ENCODE measurements around the gene THAP3.
"Not testable (repeated sequence)": the region's sequence is repeated elsewhere in the genome, so short reads cannot be mapped to it uniquely, and the experiment has no call there.

The THAP3 gene

DNA sequence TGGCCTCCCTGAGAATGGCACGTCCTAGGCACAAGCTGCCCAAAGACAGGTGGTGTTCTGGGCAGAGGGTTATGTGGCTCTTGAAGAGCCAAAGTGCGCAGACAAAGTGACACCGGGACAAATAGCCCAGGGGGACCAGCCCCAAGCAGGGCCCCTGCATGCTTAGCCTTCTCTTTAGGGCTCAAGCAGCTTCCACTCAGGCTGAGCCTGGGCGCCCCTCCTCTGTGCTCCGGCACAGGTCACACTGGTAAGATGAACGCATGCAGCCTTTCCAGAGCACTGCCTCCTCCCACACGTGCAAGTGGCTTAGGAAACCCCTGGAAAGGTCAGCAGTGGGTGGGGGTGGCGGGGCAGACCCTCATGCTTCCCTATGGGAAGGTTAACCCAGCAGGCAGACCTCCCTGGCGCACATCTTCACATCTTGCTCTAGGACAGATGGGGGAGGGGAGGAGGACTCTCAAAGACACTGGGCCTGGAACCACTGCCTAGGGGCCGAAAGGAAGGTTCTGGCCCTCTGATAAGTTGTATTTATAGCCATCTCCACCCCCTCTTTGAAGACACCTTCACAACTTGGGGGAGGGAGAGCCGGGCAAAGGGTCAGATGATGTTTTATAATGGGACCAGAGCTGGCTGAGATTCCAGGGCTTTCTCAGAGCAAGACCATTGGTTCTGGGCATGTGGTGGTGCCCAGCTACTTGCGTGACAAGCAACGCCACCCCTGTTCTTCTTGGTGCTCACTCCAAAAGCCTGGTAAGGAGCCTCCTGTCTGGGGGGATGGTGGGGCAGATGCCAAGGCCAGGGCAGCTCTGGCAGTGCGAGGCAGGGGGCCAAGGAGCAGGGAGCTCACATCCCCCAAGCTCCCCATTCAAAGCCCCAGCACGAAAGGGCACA, 27.5 kb upstream of the THAP3 start:
- TF ChIP-seq, protein P1, sequence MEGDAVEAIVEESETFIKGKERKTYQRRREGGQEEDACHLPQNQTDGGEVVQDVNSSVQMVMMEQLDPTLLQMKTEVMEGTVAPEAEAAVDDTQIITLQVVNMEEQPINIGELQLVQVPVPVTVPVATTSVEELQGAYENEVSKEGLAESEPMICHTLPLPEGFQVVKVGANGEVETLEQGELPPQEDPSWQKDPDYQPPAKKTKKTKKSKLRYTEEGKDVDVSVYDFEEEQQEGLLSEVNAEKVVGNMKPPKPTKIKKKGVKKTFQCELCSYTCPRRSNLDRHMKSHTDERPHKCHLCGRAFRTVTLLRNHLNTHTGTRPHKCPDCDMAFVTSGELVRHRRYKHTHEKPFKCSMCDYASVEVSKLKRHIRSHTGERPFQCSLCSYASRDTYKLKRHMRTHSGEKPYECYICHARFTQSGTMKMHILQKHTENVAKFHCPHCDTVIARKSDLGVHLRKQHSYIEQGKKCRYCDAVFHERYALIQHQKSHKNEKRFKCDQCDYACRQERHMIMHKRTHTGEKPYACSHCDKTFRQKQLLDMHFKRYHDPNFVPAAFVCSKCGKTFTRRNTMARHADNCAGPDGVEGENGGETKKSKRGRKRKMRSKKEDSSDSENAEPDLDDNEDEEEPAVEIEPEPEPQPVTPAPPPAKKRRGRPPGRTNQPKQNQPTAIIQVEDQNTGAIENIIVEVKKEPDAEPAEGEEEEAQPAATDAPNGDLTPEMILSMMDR (IDR thresholded peaks at IDR 0.05; ENCODE audit: insufficient read depth, low read depth, low read length, missing control alignments): no peak
- H3K4me3 ChIP-seq (ENCODE audit: low read length): no peak overlapping the region
- DNase-seq (ENCODE audit: low read depth): no peak

DNA sequence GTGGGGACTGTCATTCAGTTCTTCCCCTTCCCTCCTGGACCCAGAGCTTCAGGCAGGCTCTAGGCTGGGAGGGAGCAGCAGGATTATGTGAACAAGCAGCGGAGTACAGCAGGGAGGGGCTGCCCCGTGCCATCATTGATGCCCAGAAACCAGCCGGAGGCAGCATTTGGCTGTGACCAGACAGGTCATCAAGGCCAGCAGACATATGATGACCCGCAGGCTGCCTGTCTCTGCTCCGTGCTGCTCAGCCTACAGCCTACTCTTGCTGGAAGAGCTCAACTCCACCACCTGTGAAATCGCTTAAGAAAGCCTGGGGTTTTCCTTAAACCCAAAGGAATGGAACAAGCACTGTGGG, 26.9 kb upstream of the THAP3 start:
- DNase-seq (ENCODE audit: low read depth): no peak
- TF ChIP-seq, protein P1 (IDR thresholded peaks at IDR 0.05; ENCODE audit: insufficient read depth, low read depth, low read length, missing control alignments): no peak
- H3K4me3 ChIP-seq (ENCODE audit: low read length): no peak overlapping the region

DNA sequence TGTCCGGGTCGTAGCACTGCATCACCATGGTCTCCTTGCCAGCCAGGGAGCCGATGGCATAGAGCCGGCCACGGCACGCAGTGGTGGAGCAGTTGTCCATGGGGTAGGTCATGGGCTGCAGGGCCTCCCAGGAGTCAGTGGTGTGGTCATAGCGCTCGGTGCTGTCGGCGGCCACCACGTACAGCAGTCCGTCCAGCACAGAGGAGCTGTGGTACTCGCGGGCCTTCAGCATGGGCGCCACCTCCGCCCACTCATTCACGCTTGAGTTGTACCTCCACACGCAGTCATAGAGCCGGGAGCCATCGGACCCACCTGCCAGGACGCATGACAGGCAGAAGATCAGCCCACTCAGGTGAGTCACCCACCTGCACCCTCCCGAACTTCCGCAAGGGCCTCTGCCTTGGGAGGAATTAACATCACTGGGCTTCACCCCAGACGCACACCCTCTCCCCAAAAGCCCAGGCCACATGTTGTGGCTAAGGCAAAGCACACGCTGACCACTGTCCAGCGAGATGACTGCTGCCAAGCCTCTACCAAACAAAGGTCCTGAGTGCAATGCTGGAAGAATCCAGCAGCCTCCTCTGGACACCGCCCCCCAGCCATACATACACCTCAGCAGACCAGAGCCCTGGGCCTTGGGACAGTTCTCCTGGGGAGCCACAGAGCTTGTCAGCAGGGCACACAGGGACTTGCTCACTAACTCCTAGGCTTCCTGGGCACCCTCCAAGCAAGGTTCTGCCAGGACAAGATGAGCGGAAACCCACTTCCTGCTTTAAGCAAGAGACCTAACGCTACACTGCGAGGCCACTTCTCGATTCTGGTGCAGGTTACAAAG, 25.3 kb upstream of the THAP3 start:
- TF ChIP-seq, protein P1 (IDR thresholded peaks at IDR 0.05; ENCODE audit: insufficient read depth, low read depth, low read length, missing control alignments): no peak
- peak; percentile 91 for DNase-seq (ENCODE audit: low read depth)
- peak overlapping the region; percentile 95 for H3K4me3 ChIP-seq (ENCODE audit: low read length)

DNA sequence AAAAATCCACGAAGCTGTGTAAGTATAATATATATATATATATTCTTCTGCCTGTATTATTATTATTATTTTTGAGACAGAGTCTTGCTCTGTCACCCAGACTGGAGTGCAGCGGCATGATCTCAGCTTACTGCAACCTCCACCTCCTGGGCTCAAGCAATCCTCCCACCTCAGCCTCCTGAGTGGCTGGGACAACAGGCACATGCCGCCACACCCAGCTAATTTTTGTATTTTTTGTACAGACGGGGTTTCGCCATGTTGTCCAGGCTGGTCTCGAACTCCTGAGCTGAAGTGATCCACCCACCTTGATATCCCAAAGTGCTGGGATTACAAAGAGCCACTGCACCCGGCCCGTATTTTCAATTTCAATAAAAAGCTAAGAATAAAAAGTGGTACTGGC, 24.7 kb upstream of the THAP3 start:
- H3K4me3 ChIP-seq (ENCODE audit: low read length): peak overlapping the region; percentile 95
- DNase-seq (ENCODE audit: low read depth): not testable (repeated sequence)

DNA sequence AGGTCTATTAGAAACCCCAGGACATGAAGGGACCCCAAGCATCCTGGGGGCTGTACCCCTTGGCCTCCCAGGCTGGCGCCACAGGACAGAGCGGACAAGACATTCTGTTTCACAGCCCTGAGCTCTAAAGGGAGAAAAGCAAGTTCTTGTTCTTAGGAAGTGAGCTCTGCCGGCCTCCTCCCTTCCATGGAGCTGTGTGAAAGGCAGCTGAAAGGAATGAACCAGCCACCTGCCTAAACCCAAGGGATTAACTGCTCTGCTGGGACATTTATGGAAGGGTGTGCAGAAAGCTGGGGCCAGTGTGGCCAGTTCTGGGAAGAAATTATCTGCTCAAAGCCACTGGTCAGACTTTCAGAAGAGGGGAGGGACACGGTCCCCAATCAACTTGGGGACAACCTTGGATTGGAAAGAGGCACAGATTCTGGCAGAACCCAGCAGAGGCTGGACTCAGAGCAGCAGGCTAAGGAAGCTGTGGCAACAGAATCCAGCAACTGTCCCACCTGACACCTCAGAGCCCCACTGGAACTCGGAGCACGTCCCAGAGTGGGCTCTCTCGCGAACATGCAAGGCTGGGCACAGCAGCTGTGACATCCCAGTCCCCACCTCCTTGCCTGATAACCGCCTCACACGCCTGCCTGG, 24.1 kb upstream of the THAP3 start:
- peak; percentile 42 for DNase-seq (ENCODE audit: low read depth)
- peak overlapping the region; percentile 95 for H3K4me3 ChIP-seq (ENCODE audit: low read length)

DNA sequence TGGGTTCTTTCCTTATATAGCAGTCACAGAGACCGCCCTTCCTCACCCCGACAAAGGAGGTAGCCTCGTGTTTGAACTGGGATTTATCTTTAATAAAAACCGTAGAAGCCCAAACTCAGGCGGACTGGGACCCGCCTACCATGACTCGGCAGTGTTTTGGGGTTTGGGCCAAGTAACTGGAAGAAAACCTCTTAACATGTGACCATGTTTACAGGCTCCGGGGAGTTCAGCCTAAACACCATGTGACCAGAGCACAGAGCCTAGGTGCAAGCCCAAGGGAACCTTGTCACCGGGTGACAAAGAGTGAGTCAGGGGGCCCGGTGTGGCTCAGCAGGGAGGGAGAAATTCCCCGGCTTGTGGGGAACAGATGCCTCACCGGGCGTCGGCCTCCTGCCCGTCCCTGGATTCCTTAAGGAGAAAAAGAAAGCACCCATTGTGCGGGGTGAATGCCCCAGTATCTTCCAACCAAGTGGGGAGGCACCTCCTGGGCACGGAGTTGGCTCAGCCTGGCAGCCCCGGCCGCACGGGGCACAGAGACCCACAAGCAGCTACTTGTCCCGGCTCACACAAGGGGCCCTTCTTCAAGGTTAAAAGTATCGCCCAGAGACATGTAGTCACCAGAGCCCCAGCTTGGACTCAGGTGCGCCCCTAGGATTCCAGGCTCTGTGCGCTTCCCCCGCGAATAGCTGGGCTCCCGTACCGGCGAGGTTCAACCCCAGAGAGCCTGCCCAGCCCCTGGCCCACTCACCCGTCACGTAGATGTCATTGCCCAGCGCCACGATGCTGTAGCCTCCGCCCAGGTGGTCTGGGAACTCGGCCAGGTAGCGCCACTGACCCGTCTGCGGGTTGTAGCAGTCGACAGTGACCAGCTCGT, 23.4 kb upstream of the THAP3 start:
- TF ChIP-seq, protein P1 (IDR thresholded peaks at IDR 0.05; ENCODE audit: insufficient read depth, low read depth, low read length, missing control alignments): no peak
- DNase-seq (ENCODE audit: low read depth): peak; percentile 99
- peak overlapping the region; percentile 95 for H3K4me3 ChIP-seq (ENCODE audit: low read length)

More for the DNA sequence above, 24.1 kb upstream of the THAP3 start:
- TF ChIP-seq, protein P1 (IDR thresholded peaks at IDR 0.05; ENCODE audit: insufficient read depth, low read depth, low read length, missing control alignments): no peak
